LHCN-M2 (cell line): Measurements from ENCODE around the gene ITGB1. TPM values are rescaled to one million over a fixed set of nuclear protein-coding genes. Genes with fewer than 3 reads are reported as not detected.
"Not testable (repeated sequence)": the region's sequence is repeated elsewhere in the genome, so short reads cannot be mapped to it uniquely, and the experiment has no call there.

Source experiments
- DNase-seq: peaks from one replicate; pipeline ENCODE4 v3.0.0-alpha.2; 2012; ENCODE audit warnings: low read depth
- polyA plus RNA-seq: library from polyadenylated mRNA; unstranded; fragments of >200 nt; gene quantifications from one replicate; pipeline ENCODE4 v1.2.1, GENCODE V29; 2012; ENCODE audit warnings: missing spikeins
- total RNA-seq: library from RNA; depleted of rRNA; stranded (reverse); fragments of >200 nt; gene quantifications from 2 replicates; pipeline ENCODE4 v1.2.3, GENCODE V29; 2014; rRNA removed

The ITGB1 gene
- total RNA-seq, result 1,506 and 2,151 TPM in 2 replicates
- 564 TPM for polyA plus RNA-seq

DNA sequence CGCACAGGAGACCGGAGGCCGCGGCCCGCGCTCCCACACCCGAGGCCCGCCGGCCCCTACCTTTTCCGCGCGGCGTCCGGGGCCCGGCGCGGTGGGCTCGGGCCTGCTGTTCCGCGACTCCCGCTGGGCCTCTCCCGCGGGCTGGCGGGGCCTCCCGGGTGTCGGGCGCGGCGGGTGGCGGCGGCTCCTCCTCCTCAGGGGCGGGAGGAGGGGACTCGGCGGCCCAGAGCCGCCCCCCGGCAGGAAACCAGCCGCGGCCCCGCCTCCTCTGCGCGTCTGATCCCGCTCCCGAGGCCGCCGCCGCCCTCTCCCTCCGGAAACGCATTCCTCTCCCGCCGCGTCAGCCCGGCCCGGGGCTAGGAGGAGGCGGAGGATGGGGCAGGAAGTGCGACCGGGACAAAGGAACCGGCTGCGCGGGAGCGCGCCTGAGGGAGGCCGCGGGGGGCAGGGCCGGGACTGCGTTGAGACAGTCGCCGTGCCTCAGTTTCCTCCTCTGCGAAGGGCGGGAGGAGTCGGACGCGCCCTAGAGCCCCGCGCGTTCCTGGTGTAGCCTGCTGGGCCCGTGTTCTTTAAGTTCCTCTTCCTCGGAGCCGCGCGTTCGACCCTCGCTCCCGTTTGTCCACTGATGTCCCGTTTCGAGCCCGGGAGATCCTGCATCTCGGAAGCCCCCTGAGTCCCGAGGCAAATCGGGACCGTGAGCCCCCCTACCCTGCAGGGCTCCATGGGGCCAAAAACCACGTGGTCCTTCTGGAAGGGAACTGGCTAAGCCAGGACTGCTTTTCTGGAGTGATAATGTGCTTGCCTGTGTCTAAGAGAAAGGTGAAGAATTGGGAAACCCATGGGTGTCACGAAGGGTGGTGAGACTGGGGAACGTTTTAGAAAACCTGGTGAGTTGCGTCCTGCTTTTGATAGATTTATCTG, at the start of gene ITGB1:
ITGB1 (minus strand) TSS at position 146 of the 921 bp plus-strand sequence. CDS start 22,672 bp downstream, outside the sequence.
- peak; percentile 96 for DNase-seq

DNA sequence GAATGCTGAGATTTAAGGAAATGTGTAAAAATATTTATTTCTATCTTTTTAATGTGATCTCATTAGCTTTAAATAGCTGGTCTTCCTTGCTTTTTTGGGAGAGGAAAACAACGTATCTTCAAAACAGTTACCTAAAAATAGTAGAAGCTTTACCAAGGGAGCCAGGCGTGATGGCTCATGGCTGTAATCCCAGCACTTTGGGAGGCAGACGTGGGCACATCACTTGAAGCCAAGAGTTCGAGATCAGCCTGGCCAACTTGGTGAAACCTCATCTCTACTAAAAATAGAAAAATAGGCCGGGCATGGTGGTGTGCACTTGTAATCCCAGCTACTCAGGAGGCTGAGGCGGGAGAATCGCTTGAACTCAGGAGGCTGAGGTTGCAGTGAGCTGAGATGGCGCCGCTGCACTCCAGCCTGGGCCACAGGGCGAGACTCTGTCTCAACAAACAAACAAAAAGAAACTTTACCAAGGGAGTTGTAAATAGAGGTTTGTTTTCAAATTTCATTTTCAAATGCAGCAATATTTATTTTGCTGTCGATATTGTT, 48.4 kb upstream of the ITGB1 start:
- no peak for DNase-seq

GRCh38 chr10:33005322-33006301, 47.6 kb upstream of the ITGB1 start:
- DNase-seq, result peak; percentile 97

GRCh38 chr10:33001908-33002492, 44.0 kb upstream of the ITGB1 start:
- no peak for DNase-seq

DNA sequence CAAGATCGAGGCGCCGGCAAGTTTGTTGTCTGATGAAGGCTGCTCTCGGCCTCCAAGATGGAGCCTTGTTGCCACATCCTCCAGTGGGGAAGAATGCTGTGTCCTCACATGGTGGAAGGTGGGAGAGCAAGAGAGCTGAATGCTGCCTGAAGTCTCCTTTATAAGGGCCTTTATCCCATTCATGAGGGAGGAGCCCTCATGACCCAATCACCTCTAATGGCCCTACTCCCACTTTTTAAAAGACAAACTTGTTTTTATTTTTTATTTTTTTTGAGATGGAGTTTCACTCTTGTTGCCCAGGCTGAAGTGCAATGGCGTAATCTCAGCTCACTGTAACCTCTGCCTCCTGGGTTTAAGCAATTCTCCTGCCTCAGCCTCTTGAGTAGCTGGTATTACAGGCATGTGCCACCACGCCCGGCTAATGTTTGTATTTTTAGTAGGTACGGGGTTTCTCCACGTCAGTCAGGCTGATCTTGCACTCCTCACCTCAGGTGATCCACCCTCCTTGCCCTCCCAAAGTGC, 40.1 kb upstream of the ITGB1 start:
- not testable (repeated sequence) for DNase-seq

- DNase-seq, result no peak
Observed at GRCh38 chr10:32995751-32996150, 37.7 kb upstream of the ITGB1 start.

DNA sequence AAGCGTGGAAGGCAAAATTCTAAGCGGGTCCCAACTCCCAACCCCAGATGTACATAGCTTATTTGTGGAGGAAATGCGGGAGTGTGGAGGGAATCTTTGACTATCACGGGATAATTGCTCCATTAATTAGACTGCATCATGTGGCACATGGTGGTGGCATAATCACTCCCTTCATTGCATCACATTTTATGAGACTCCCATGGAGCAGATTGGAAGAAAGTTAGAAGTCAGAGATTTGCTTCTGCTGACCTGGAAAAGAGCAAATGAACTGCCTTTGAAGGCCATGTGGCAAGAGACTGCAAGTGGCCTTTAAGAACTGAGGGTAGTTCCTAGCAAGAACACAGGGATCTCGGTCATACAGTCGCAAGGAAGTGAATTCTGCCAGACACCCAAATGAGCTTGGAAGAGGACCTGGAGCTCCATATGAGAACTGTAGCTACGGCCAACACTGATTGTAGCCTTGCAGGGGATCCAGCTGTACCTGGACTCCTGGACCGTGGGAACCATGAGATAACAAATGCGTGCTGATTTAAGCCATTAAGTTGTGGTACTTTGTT, 37.1 kb upstream of the ITGB1 start:
- DNase-seq, result no peak

DNA sequence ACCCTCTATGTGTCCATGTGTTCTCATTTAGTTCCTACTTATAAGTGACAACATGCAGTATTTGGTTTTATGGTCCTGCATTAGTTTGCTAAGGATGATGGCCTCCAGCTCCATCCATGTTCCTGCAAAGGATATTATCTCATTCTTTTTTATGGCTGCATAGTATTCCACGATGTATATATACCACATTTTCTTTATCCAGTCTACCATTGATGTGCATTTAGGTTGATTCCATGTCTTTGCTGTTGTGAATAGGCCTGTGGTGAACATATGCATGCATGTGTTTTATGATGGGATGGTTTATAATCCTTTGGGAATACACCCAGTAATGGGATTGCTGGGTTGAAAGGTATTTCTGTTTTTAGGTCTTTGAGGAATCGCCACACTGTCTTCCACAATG, 36.6 kb upstream of the ITGB1 start:
- DNase-seq, result not testable (repeated sequence)

GRCh38 chr10:32992310-32992709, 34.3 kb upstream of the ITGB1 start:
- DNase-seq, result not testable (repeated sequence)

DNA sequence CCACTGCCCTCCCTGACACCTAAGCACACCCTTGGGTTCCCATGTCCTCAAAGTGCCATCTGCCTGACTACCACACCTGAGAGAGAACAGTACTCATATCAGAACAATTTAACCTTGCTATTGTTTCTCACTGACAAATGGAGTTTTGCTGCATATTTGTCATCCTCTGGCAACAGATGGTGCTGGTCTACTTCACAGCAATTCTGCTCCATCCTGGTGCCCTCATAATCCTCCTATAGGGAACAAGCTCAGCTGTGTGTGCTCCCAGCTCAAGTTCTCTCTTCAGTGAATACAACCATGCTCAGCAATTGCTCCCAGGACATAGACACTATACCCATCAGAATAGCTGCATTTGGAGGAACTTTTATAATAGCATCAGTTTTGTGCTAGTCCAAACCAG, 32.8 kb upstream of the ITGB1 start:
- DNase-seq, result no peak

GRCh38 chr10:32988604-32989003, 30.6 kb upstream of the ITGB1 start:
- no peak for DNase-seq

- DNase-seq, result no peak
Observed at GRCh38 chr10:32987172-32987571, 29.1 kb upstream of the ITGB1 start.

- peak; percentile 94 for DNase-seq
Observed at GRCh38 chr10:32985775-32986350, 27.8 kb upstream of the ITGB1 start.

- DNase-seq, result no peak
Observed at GRCh38 chr10:32985341-32985764, 27.3 kb upstream of the ITGB1 start.

GRCh38 chr10:32984003-32984600, 26.1 kb upstream of the ITGB1 start:
- DNase-seq, result no peak

GRCh38 chr10:32982911-32983909, 25.2 kb upstream of the ITGB1 start:
- peak; percentile 93 for DNase-seq

- DNase-seq, result peak; percentile 85
Observed at GRCh38 chr10:32982293-32982709, 24.3 kb upstream of the ITGB1 start.

DNA sequence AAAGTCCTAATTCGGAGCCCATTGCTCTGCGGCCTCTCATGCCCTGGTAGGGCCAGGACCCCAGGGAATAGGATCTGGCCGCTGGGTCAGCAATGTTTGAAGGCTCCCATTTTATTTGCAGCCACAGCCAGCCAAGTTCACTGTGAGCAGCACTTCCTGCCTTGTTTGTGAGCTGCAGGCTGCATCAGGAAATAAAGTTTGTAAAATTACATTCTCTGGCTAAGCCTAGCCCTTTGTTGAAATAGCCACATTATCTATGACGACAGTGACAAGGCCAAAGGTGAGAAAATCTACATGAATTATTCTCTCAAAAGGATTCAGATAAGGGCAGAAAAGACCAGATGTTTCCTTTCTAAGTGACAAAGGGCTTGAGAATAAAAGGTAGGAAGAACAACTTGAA, 23.7 kb upstream of the ITGB1 start:
- no peak for DNase-seq
